PC-3 (cell line): Measurements from ENCODE around the gene COL10A1. TPM values are rescaled to one million over a fixed set of nuclear protein-coding genes. Genes with fewer than 3 reads are reported as not detected.

Experiments used
- ATAC-seq: fragments of 200-7000 bp; cut with Tn5 transposase; 2 replicates; pipeline ENCODE4 v1.9.1; 2020; ENCODE audit warnings: mild to moderate bottlenecking, moderate library complexity
- BruUV-seq: library from RNA; stranded (reverse); fragments of 400-500 nt; replicated peaks from 2 replicates; lab custom pipeline; 2021; lab: Mats Ljungman, UMichigan
- CTCF ChIA-PET: fragments of 300-600 bp; sonication (Branson Sonifier 250); formaldehyde crosslinking; loops from one replicate; lab custom pipeline; 2022; ENCODE audit warnings: antibody characterized with exemption; lab: Charles Lee
- POLR2A ChIA-PET: fragments of 300-600 bp; sonication (Branson Sonifier 250); formaldehyde crosslinking; loops from one replicate; lab custom pipeline; 2022; ENCODE audit warnings: antibody characterized with exemption; ENCODE audit not compliant: unreplicated experiment; lab: Charles Lee
- DNase-seq: peaks from one replicate; pipeline ENCODE4 v3.0.0-alpha.2; 2015
- H2AFZ ChIP-seq: fragments of 300-600 bp; sonication (generic); 2 replicates; pipeline ENCODE4 v1.6.0; 2016; ENCODE audit warnings: antibody characterized with exemption, low read length
- H3F3A ChIP-seq: fragments of 300-600 bp; sonication (generic); one replicate; pipeline ENCODE4 v1.6.0; 2017; ENCODE audit warnings: antibody characterized with exemption, low read length, control low read depth, mild to moderate bottlenecking; ENCODE audit not compliant: unreplicated experiment
- H3K27ac ChIP-seq: fragments of 300-600 bp; sonication (generic); 2 replicates; pipeline ENCODE4 v1.5.1; 2016; ENCODE audit warnings: mild to moderate bottlenecking, low read length
- H3K27me3 ChIP-seq: fragments of 300-600 bp; sonication (generic); 2 replicates; pipeline ENCODE4 v1.6.1; 2016; ENCODE audit warnings: low read length, mixed read lengths
- H3K36me3 ChIP-seq: fragments of 300-600 bp; sonication (generic); 2 replicates; pipeline ENCODE4 v1.6.1; 2016; ENCODE audit warnings: low read depth, mixed run types, low read length, mixed read lengths
- H3K4me1 ChIP-seq: fragments of 300-600 bp; sonication (generic); 2 replicates; pipeline ENCODE4 v1.5.1; 2016; ENCODE audit warnings: low read length; ENCODE audit not compliant: insufficient read depth
- H3K4me2 ChIP-seq: fragments of 300-600 bp; sonication (generic); 2 replicates; pipeline ENCODE4 v1.6.0; 2016; ENCODE audit warnings: low read length
- H3K4me3 ChIP-seq: fragments of 300-600 bp; sonication (generic); 2 replicates; pipeline ENCODE4 v1.5.1; 2016; ENCODE audit warnings: mild to moderate bottlenecking, low read length, mixed read lengths
- H3K79me2 ChIP-seq: fragments of 300-600 bp; sonication (generic); 2 replicates; pipeline ENCODE4 v1.6.1; 2017; ENCODE audit warnings: low read length, mixed read lengths
- H3K9ac ChIP-seq: fragments of 300-600 bp; sonication (generic); 2 replicates; pipeline ENCODE4 v1.6.0; 2016; ENCODE audit warnings: mild to moderate bottlenecking, low read length
- H3K9me2 ChIP-seq: fragments of 300-600 bp; sonication (generic); replicated peaks from 2 replicates; pipeline ENCODE4 v1.6.1; 2016; ENCODE audit warnings: mixed run types, low read length, mixed read lengths
- H3K9me3 ChIP-seq: fragments of 300-600 bp; sonication (generic); 2 replicates; pipeline ENCODE4 v1.6.1; 2016; ENCODE audit warnings: low read length, mixed read lengths
- H4K20me1 ChIP-seq: fragments of 300-600 bp; sonication (generic); 2 replicates; pipeline ENCODE4 v1.6.1; 2016; ENCODE audit warnings: low read length, mixed read lengths
- CTCF ChIP-seq: fragments of 300-600 bp; sonication (generic); conservative IDR thresholded peaks from 2 replicates; pipeline ENCODE4 v1.5.1; 2017; ENCODE audit warnings: antibody characterized with exemption, low read depth, mild to moderate bottlenecking, low read length
- EZH2 ChIP-seq: fragments of 300-600 bp; sonication (generic); IDR thresholded peaks from one replicate; pipeline ENCODE4 v1.6.1; 2017; ENCODE audit warnings: antibody characterized with exemption, mild to moderate bottlenecking, low read length; ENCODE audit not compliant: unreplicated experiment
- EZH2phosphoT487 ChIP-seq: fragments of 300-600 bp; sonication (generic); IDR thresholded peaks from 2 replicates; pipeline ENCODE4 v1.6.1; 2018; ENCODE audit warnings: mild to moderate bottlenecking, antibody characterized with exemption, low read length, borderline replicate concordance
- intact Hi-C: fragments of 100-400 bp; cut with micrococcal nuclease; formaldehyde crosslinking; loops from 2 replicates; pipeline ENCODE4 v1.9.0; 2023
- total RNA-seq: library from RNA; depleted of rRNA; stranded (reverse); fragments of >200 nt; gene quantifications from 2 replicates; pipeline ENCODE4 v1.2.3, GENCODE V29; 2014

COL10A1 gene
- total RNA-seq, 1 experiment from 2014 or later: not detected

GRCh38 chr6:116158641-116159040 is 32.7 kb upstream of the COL10A1 start:
- intact Hi-C loops: no loop called here
- CTCF ChIA-PET: no interaction called here
- Histone ChIP-seq H3K9me2 (no peaks in the 10 kb centered on the region), H3K4me1 (no peaks in the 10 kb centered on the region), H3K27me3 (no peaks in the 10 kb centered on the region), H3K9ac (no peak overlapping the region), H3K79me2 (no peaks in the 10 kb centered on the region), H2AFZ (no peak overlapping the region), H4K20me1 (no peaks in the 10 kb centered on the region), H3K9me3 (no peaks in the 10 kb centered on the region), H3K4me3 (no peak overlapping the region), H3K27ac (no peak overlapping the region), H3K36me3 (no peaks in the 10 kb centered on the region), H3F3A (no peaks in the 10 kb centered on the region), H3K4me2 (no peak overlapping the region)
- no TSS peak for BruUV-seq
- POLR2A ChIA-PET: no interaction called here
- DNase-seq (no peak), ATAC-seq (no peak)
- TF ChIP-seq EZH2phosphoT487 (no peak), CTCF (no peak), EZH2 (no peak)

GRCh38 chr6:116157391-116157790 is 31.5 kb upstream of the COL10A1 start:
- Histone ChIP-seq H3F3A (no peaks in the 10 kb centered on the region), H3K4me1 (no peaks in the 10 kb centered on the region), H3K9me3 (no peaks in the 10 kb centered on the region), H3K36me3 (no peaks in the 10 kb centered on the region), H3K9ac (no peak overlapping the region), H4K20me1 (no peaks in the 10 kb centered on the region), H2AFZ (no peak overlapping the region), H3K4me2 (no peak overlapping the region), H3K27ac (no peak overlapping the region), H3K27me3 (no peaks in the 10 kb centered on the region), H3K4me3 (no peak overlapping the region), H3K79me2 (no peaks in the 10 kb centered on the region), H3K9me2 (no peaks in the 10 kb centered on the region)
- intact Hi-C loops: no loop called here
- POLR2A ChIA-PET: no interaction called here
- CTCF ChIA-PET: no interaction called here
- ATAC-seq (no peak), DNase-seq (no peak)
- no TSS peak for BruUV-seq
- no peak for TF ChIP-seq EZH2

- H3K36me3 ChIP-seq: no peaks in the 10 kb centered on the region
- no peaks in the 10 kb centered on the region for H3K4me1 ChIP-seq
- POLR2A ChIA-PET: no interaction called here
- H3K27ac ChIP-seq: no peak overlapping the region
- no peaks in the 10 kb centered on the region for H3K9me2 ChIP-seq
- H3K4me2 ChIP-seq: no peak overlapping the region
- ATAC-seq (no peak), DNase-seq (no peak)
- BruUV-seq: no TSS peak
- H3K9ac ChIP-seq: no peak overlapping the region
- CTCF ChIA-PET: no interaction called here
- H4K20me1 ChIP-seq: no peaks in the 10 kb centered on the region
- no peaks in the 10 kb centered on the region for H3K27me3 ChIP-seq
- no peak overlapping the region for H2AFZ ChIP-seq
- H3K9me3 ChIP-seq: no peaks in the 10 kb centered on the region
- H3K79me2 ChIP-seq: no peaks in the 10 kb centered on the region
- TF ChIP-seq EZH2phosphoT487 (no peak), CTCF (no peak), EZH2 (no peak)
- H3K4me3 ChIP-seq: no peak overlapping the region
- H3F3A ChIP-seq: no peaks in the 10 kb centered on the region
- intact Hi-C loops: no loop called here
Observed at GRCh38 chr6:116156405-116157326, 30.7 kb upstream of the COL10A1 start.
